ENCODE results near the gene NBPF3.
A peak's percentile ranks its signal among the peaks of the same experiment; 100 is the strongest.

The NBPF3 gene

GRCh38 chr1:21497466-21498061, 57.6 kb downstream of the NBPF3 start:
- TF ChIP-seq CTCF (IDR thresholded peaks at IDR 0.05; ENCODE audit: extremely low read depth, missing control alignments): no peak
- DNase-seq (ENCODE audit: low spot score): no peak

GRCh38 chr1:21499283-21499950, 59.5 kb downstream of the NBPF3 start:
- TF ChIP-seq CTCF (IDR thresholded peaks at IDR 0.05; ENCODE audit: extremely low read depth, missing control alignments): no peak
- no peak for DNase-seq (ENCODE audit: low spot score)

- no peak for TF ChIP-seq CTCF (IDR thresholded peaks at IDR 0.05; ENCODE audit: extremely low read depth, missing control alignments)
- DNase-seq (ENCODE audit: low spot score): no peak
Measured at GRCh38 chr1:21503706-21504377, 63.9 kb downstream of the NBPF3 start.

- no peak for TF ChIP-seq CTCF (IDR thresholded peaks at IDR 0.05; ENCODE audit: extremely low read depth, missing control alignments)
- DNase-seq (ENCODE audit: low spot score): no peak
Measured at GRCh38 chr1:21506804-21507203, 66.9 kb downstream of the NBPF3 start.

GRCh38 chr1:21507511-21508270, 67.8 kb downstream of the NBPF3 start:
- DNase-seq (ENCODE audit: low spot score): no peak
- TF ChIP-seq CTCF (IDR thresholded peaks at IDR 0.05; ENCODE audit: extremely low read depth, missing control alignments): no peak

GRCh38 chr1:21508580-21509350, 68.8 kb downstream of the NBPF3 start:
- DNase-seq (ENCODE audit: low spot score): peak; percentile 92
- peak; percentile 91 for TF ChIP-seq CTCF (IDR thresholded peaks at IDR 0.05; ENCODE audit: extremely low read depth, missing control alignments)

Measured in GM20000 (cell line).